ENCODE measurements around the gene FKBP8.

- TF ChIP-seq CTCF (IDR thresholded peaks at IDR 0.05) (no peak), POLR2A (IDR thresholded peaks at IDR 0.05) (no peak), EP300 (IDR thresholded peaks at IDR 0.05; ENCODE audit: low read depth) (no peak), POLR2AphosphoS5 (IDR thresholded peaks at IDR 0.05) (no peak)
Observed at GRCh38 chr19:18541992-18542940, 1.1 kb downstream of the FKBP8 start.

All from transverse colon (tissue), 4 donors.